GM18511 (cell line): ENCODE measurements around the gene ANKRD11.
"Not testable (repeated sequence)": the region's sequence is repeated elsewhere in the genome, so short reads cannot be mapped to it uniquely, and the experiment has no call there.

Experiments
- ATAC-seq: cut with Tn5 transposase; IDR thresholded peaks from one replicate; pipeline ENCODE4 v1.9.1; 2021; ENCODE audit warnings: mild to moderate bottlenecking, moderate library complexity; ENCODE audit not compliant: unreplicated experiment

ANKRD11 gene

DNA sequence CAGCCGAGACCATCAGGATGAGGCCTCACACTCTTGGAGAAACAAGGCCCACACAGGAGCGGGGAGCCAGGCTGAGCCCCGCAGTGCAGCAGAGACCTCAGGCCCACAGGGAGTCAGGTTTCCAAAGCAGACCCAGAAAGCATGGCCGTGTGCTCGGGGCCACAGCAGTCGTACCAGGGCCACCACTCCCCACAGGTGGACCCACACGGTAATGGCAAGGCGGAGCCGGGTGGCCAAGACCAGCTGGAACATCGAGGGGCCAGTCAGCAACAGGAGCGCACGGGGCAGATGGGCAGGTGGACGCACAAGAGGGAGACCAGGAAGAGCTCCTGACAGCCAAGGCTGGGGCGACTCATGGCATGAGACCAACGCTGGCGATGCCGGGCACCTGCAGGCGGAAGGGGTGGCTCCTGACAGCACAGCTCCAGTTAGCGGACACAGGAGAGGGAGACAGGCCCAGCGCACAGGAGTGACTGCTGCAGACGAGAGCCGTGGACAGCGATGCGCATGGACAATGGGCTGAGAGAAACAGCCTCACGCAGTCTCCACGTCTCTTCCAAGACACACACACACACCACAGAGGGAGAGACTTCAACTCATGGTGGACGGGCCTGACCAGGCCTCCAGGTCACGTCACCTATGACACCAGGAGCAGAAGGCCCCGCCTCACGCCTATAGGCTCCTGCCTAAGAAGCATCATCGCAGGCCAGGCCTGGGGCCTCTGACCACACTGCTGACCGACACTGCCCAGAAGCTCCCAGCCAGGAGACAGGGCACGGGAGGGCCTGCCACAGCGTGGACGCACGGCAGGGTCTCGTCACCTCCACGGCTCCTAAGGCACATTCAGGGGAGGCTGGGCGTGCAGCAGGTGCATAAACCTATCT, 214.3 kb downstream of the ANKRD11 start:
- ATAC-seq: no peak

GRCh38 chr16:89275284-89275584, 215.1 kb downstream of the ANKRD11 start:
- ATAC-seq: no peak

DNA sequence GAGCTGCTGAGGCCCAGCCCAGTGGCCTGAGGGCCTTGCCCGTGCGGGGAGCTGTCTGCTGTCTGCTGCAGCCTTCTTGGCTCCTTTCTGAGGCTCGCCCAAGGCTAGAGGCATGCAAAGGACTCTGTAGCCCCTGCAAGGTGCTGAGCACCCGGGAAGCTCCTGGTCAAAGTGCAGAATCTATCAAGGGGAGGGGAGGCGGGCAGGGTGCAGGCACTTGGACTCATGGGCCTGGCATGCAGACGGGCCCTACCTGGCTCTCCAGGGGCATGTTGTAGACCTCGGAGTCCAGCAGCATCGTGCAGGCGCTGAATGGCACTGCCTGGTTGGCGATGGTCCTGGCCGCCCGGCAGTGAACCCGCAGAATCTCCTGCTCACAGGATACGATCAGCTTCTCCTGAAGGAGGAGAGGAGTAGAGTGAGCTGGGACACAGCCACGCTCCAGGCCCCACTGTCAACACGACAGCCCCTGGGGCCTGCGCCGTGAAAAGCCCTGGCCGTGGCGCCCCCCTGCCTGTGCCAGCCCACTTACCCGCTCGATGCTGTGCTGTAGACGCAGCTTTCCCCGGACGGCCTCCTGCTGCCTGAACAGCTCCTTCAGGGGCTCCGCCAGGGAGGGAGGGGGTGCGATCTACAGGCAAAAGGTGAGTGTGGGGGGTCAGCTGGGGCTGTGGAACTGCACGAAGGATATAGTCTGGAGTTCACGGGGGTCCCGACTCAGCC, 215.6 kb downstream of the ANKRD11 start:
- ATAC-seq: no peak

DNA sequence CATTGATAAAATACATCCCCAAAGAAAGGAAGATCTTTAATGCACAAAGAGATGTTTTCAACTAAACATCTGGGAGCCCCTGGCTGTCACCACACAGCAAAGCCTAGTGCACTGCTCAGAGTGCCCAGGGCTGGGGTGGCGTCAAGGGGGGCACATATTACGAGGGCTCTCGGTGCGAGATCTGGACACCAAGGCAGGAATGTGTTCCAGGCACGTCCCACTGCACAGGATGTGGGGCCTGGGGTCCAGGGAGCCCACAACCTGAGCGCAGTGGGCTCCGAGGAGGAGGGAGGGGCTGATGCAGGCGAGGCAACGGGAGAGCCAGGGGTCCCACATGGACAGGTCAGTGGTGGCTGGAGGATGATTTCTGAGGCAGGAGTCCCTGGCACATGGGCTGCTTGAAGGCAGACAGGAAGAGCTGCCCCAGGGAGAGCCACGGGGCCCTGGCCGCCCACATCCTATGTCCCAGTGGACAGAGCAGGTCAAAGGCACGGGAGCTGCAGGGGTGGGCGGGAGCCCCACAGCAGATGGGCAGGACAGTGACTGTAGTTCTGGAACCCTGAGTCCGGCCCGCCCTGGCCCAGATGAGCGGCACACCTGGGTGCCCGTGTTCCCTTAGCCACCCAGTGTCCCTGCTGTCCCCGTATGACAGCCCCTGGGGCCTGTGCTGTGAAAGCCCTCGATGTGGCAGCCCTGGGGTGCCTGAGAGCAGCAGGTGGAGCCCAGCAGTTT, 216.5 kb downstream of the ANKRD11 start:
- no peak for ATAC-seq

DNA sequence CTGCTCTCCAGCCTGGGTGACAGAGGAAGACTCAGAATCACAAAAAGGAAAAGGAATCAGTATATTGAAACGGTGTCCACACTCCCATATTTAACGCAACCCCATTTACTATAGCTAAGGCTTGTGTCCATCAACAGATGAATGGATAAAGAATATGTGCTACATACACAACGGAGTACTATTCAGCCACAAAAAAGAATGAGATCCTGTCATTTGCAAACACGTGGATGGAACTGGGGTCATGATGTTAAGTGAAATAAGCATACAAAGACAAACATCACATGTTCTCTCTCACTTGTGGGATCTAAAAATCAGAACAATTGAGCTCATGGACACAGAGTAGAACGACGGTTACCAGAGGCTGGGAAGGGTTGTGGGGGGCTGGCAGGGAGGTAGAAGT, 217.7 kb downstream of the ANKRD11 start:
- ATAC-seq: no peak

GRCh38 chr16:89270666-89271345, 219.6 kb downstream of the ANKRD11 start:
- ATAC-seq: no peak

GRCh38 chr16:89269805-89270665, 220.3 kb downstream of the ANKRD11 start:
- ATAC-seq: no peak

DNA sequence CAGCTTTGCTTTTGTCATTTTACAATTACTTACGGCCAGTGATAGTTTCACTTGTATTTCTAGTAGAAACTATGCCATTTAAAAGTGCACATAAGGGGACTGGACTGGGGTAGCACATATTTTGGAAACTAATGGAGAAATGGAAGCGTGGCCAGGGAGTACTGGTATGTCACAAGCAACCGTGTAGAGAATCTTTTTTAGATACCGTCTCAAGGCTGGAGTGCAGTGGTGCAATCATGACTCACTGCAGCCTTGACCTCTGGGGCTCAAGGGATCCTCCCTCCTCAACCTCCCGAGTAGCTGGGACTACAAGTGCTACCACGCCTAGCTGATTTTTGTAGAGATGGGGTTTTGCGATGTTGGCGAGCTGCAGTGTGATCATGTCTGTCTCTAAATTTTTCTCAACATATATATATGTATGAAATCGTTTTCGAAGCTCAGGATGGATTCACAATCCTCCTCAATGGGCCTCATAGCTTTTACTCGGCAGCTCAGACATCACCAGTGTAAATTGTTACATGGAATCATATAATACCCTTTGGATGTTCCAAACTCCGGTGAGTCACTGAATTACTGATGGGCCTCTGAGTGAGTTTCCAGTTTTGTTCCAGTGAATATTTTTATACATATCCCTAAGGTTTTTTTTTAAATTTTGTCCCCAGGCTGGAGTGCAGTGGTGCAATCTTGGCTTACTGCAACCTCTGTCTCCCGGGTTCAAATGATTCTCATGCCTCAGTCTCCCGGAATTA, 221.2 kb downstream of the ANKRD11 start:
- no peak for ATAC-seq

DNA sequence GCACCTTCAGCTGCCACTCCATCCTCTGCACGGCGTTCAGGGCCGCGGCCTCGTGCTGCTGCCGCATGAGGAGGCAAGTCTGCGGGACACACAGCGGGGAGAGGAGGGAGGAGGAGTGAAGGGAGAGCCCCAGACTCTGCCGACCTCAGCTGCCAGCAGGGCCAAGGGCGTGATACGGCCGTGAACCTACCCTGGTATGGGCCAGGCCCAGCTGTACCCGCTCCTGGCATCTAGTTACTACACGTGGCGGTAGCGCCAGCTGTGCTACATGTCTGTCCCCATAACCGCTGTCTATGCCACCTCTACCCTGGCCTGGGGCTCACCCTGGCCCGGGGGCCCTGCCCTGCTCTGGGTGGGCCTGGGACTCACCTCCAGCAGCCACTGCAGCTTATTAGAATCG, 221.8 kb downstream of the ANKRD11 start:
- no peak for ATAC-seq

- not testable (repeated sequence) for ATAC-seq
Measured at GRCh38 chr16:89267746-89268145, 222.6 kb downstream of the ANKRD11 start.

- ATAC-seq: no peak
Measured at GRCh38 chr16:89266521-89267134, 223.7 kb downstream of the ANKRD11 start.

DNA sequence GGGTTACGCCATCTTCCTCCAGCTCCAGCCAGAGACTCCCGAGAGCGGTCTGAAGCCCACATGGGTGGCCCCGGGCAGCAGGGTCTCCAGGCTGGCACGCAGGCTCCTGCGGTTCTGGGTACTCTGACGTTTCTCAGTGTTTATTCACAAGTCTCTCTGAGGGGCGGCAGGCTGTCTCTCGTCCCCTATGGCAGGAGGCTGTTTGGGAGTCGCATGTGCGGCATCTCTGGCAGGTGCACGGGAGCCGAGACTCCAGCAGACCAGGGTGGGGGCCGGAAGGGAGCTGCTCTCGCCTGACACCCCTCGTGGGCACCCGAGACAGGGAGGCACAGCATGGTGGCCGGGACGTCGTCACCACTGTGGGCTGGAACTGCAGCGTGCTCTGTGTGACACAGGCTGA, 224.7 kb downstream of the ANKRD11 start:
- no peak for ATAC-seq

DNA sequence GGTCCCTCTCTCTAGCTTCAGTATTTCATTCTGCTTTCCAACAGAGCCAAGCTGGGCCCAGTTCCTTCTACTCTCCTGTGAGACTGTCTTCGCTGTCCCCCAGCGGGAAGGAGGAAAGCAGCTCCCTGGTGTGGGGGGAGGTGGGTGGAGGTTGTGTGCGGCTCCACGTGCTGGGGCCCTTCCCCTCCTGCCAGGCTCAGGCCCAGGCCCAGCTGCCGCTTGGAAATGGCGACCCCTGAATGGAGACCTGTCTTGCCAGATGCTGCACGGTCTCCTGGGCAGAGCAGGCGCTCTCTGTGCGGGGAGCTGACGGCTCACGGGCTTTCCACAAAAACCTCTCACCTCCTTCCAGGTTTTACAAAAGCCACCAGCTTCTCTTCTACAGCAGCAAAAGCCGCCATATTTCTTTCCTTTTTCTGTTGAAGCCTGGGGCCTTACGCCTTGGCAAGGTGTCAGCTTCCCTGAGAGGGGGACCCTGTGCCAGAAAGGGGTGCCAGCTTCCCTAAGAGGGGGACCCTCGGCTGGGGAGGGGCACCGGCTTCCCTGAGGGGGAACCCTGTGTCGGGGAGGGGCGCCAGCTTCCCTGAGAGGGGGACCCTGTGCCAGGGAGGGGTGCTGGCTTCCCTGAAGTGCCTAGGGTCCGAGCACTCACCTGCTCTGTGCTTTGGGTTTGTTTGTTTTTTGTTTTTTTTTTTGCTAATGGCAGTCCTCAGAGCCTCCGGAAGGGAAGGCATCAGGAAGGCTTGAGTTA, 225.4 kb downstream of the ANKRD11 start:
- no peak for ATAC-seq

DNA sequence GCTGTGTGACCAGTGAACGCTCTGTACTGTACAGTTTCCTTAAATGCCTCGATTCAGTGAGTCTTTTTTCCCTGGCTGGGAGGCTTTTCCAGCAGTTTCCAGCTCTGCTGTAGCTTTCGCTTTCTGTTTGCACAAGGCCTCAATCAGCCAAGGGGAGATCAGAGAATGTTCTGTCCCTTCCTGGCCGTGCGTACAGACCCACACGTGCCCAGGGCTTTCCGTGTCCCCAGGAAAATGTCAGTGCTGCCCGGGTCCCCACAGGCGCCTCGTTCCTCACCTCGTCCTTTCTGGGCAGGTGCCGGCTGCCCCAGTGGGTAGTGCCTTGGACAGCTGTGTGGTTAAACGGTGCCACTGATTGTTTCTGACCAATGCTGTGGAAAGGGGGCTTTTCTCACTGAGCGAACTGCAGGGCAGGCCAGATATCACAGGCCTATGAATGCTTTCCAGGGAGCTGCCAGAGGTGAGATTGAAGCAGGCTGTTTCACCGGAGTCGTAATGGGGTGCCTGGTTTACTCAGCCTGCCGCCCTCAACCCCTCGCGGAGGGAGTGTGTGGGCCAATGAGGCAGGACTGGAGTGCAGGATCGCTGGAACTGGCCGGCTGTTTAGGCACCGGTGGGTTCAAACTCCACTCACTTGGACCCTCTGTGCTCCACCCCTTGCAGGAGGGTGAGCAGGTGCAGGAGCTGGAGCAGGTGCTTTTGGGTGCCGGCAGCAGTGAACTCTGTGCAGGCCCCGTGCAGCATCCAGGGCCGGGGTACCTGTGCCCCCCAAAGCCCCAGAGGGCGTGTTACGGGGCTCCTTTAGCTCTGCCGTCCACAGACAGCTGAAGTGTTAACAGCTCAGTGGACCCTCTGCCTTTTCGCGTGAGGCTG, 228.4 kb downstream of the ANKRD11 start:
- ATAC-seq: no peak

GRCh38 chr16:89259901-89260300, 230.5 kb downstream of the ANKRD11 start:
- ATAC-seq: not testable (repeated sequence)

- no peak for ATAC-seq
Measured at GRCh38 chr16:89257757-89258465, 232.4 kb downstream of the ANKRD11 start.

GRCh38 chr16:89257281-89257731, 233.1 kb downstream of the ANKRD11 start:
- no peak for ATAC-seq
